BLaER1 treated with 17β-estradiol and CSF1 and Interleukin-3, amounts not matched to agents 10 nM and 100 nM (cell line): ENCODE measurements around the gene NR2F6.

Experiments
- H3K27ac ChIP-seq, 11 experiments: shearing (Covaris generic); formaldehyde crosslinking; 2 replicates each; pipeline ENCODE4 v1.8.1; 2022
- H3K27me3 ChIP-seq, 11 experiments: shearing (Covaris generic); formaldehyde crosslinking; 2 replicates each; pipeline ENCODE4 v1.8.1; 2022
- H3K36me3 ChIP-seq, 11 experiments: shearing (Covaris generic); formaldehyde crosslinking; 2 replicates each; pipeline ENCODE4 v1.8.1; 2022
- H3K4me1 ChIP-seq, 10 experiments: shearing (Covaris generic); formaldehyde crosslinking; 2 replicates each; pipeline ENCODE4 v1.8.1; 2022
- H3K4me2 ChIP-seq, 11 experiments: shearing (Covaris generic); formaldehyde crosslinking; 2 replicates each; pipeline ENCODE4 v1.8.1; 2022
- H3K4me3 ChIP-seq, 10 experiments: shearing (Covaris generic); formaldehyde crosslinking; 2 replicates each; pipeline ENCODE4 v1.8.1; 2022
- H3K9ac ChIP-seq, 11 experiments: shearing (Covaris generic); formaldehyde crosslinking; 2 replicates each; pipeline ENCODE4 v1.8.1; 2022
- H3K9me3 ChIP-seq, 11 experiments: shearing (Covaris generic); formaldehyde crosslinking; replicated peaks in 1 of 11; 2 replicates each; pipeline ENCODE4 v1.8.1; 2022
- H4K20me1 ChIP-seq, 11 experiments: shearing (Covaris generic); formaldehyde crosslinking; 2 replicates each; pipeline ENCODE4 v1.8.1; 2022
- Cebpa-rat ChIP-seq, 11 experiments: shearing (Covaris generic); IDR thresholded peaks; 2 replicates each; pipeline ENCODE4 v1.8.1; 2022

NR2F6 gene

GRCh38 chr19:17214508-17215126, 31.1 kb downstream of the NR2F6 start:
- no peaks in the 10 kb centered on the region for H3K27me3 ChIP-seq
- no peak for TF ChIP-seq Cebpa-rat (IDR thresholded peaks at IDR 0.05)
- peaks cover 0 to 7% (median 0%) of the 10 kb centered on the region in 11 experiments; a peak in 3 of 22 replicates for H4K20me1 ChIP-seq
- H3K4me1 ChIP-seq: peaks cover 21 to 54% (median 49%) of the 10 kb centered on the region in 10 experiments
- H3K36me3 ChIP-seq: peaks cover 62 to 78% (median 70%) of the 10 kb centered on the region in 11 experiments
- H3K27ac ChIP-seq: peak overlapping the region; percentile 90 to 98 (median 95)
- H3K4me3 ChIP-seq: peak overlapping the region; percentile 51 to 77 (median 72)
- H3K4me2 ChIP-seq: peak overlapping the region; percentile 77 to 99 (median 94)
- H3K9ac ChIP-seq: peak overlapping the region; percentile 90 to 94 (median 92)
- H3K9me3 ChIP-seq: no peaks in the 10 kb centered on the region

GRCh38 chr19:17213334-17213733, 32.4 kb downstream of the NR2F6 start:
- peaks cover 57 to 78% (median 69%) of the 10 kb centered on the region in 11 experiments for H3K36me3 ChIP-seq

GRCh38 chr19:17211547-17212446, 33.9 kb downstream of the NR2F6 start:
- H3K36me3 ChIP-seq: peaks cover 50 to 72% (median 63%) of the 10 kb centered on the region in 11 experiments
- peak overlapping the region in 1 of 11 experiments; percentile 36; a peak in 1 of 22 replicates for H3K9ac ChIP-seq
- peaks cover 31 to 74% (median 64%) of the 10 kb centered on the region in 10 experiments for H3K4me1 ChIP-seq

More at GRCh38 chr19:17213334-17213733, 32.4 kb downstream of the NR2F6 start:
- Histone ChIP-seq H3K27me3 (no peaks in the 10 kb centered on the region), H4K20me1 (peaks cover 0 to 20% (median 7%) of the 10 kb centered on the region in 11 experiments; a peak in 9 of 22 replicates), H3K4me2 (peak overlapping the region in 6 of 11 experiments; percentile 13 to 99 (median 92); a peak in 9 of 22 replicates), H3K4me3 (no peak overlapping the region), H3K27ac (peak overlapping the region in 1 of 11 experiments; percentile 9; a peak in 1 of 22 replicates), H3K9ac (no peak overlapping the region), H3K4me1 (peaks cover 31 to 66% (median 62%) of the 10 kb centered on the region in 10 experiments), H3K9me3 (no peaks in the 10 kb centered on the region)
- no peak for TF ChIP-seq Cebpa-rat (IDR thresholded peaks at IDR 0.05)

GRCh38 chr19:17210296-17210695, 35.4 kb downstream of the NR2F6 start:
- peak overlapping the region in 2 of 11 experiments; percentile 9 to 22; a peak in 2 of 22 replicates for H3K27ac ChIP-seq
- H3K9me3 ChIP-seq: no peaks in the 10 kb centered on the region
- H3K4me3 ChIP-seq: no peak overlapping the region
- peaks cover 0 to 35% (median 9%) of the 10 kb centered on the region in 11 experiments; a peak in 13 of 22 replicates for H4K20me1 ChIP-seq
- peaks cover 58 to 81% (median 70%) of the 10 kb centered on the region in 11 experiments for H3K36me3 ChIP-seq
- peaks cover 25 to 82% (median 65%) of the 10 kb centered on the region in 10 experiments for H3K4me1 ChIP-seq
- no peak overlapping the region; a peak in 1 of 22 replicates for H3K9ac ChIP-seq
- H3K4me2 ChIP-seq: peak overlapping the region in 10 of 11 experiments; percentile 27 to 85 (median 70); a peak in 18 of 22 replicates
- TF ChIP-seq Cebpa-rat (IDR thresholded peaks at IDR 0.05): no peak
- no peaks in the 10 kb centered on the region for H3K27me3 ChIP-seq

More at GRCh38 chr19:17211547-17212446, 33.9 kb downstream of the NR2F6 start:
- Histone ChIP-seq H3K27ac (no peak overlapping the region), H3K4me2 (peak overlapping the region in 7 of 11 experiments; percentile 60 to 85 (median 75); a peak in 11 of 22 replicates), H3K9me3 (no peaks in the 10 kb centered on the region), H3K27me3 (no peaks in the 10 kb centered on the region), H3K4me3 (no peak overlapping the region), H4K20me1 (peaks cover 0 to 24% (median 7%) of the 10 kb centered on the region in 11 experiments; a peak in 11 of 22 replicates)
- no peak for TF ChIP-seq Cebpa-rat (IDR thresholded peaks at IDR 0.05)

GRCh38 chr19:17209126-17210036, 36.3 kb downstream of the NR2F6 start:
- peak overlapping the region in 8 of 11 experiments; percentile 25 to 47 (median 36); a peak in 14 of 22 replicates for H3K9ac ChIP-seq
- H4K20me1 ChIP-seq: peaks cover 0 to 41% (median 9%) of the 10 kb centered on the region in 11 experiments; a peak in 13 of 22 replicates
- H3K4me3 ChIP-seq: no peak overlapping the region
- H3K4me2 ChIP-seq: peak overlapping the region; percentile 27 to 85 (median 66); a peak in 21 of 22 replicates
- no peak for TF ChIP-seq Cebpa-rat (IDR thresholded peaks at IDR 0.05)
- peak overlapping the region in 8 of 11 experiments; percentile 31 to 57 (median 43); a peak in 13 of 22 replicates for H3K27ac ChIP-seq
- H3K27me3 ChIP-seq: no peaks in the 10 kb centered on the region
- H3K4me1 ChIP-seq: peaks cover 20 to 82% (median 62%) of the 10 kb centered on the region in 10 experiments
- H3K9me3 ChIP-seq: no peaks in the 10 kb centered on the region
- H3K36me3 ChIP-seq: peaks cover 68 to 91% (median 78%) of the 10 kb centered on the region in 11 experiments

GRCh38 chr19:17206736-17207581, 38.8 kb downstream of the NR2F6 start:
- Histone ChIP-seq H3K4me3 (no peak overlapping the region), H3K4me1 (peaks cover 17 to 65% (median 47%) of the 10 kb centered on the region in 10 experiments), H3K27ac (0 out of 22 replicates have a peak overlapping the region, but pooled peaks of 1 of the 11 experiments have one; percentile 25), H3K9ac (peak overlapping the region in 1 of 11 experiments; percentile 19; a peak in 2 of 22 replicates), H3K27me3 (no peaks in the 10 kb centered on the region), H3K9me3 (no peaks in the 10 kb centered on the region), H4K20me1 (peaks cover 0 to 58% (median 14%) of the 10 kb centered on the region in 11 experiments; a peak in 15 of 22 replicates), H3K4me2 (peak overlapping the region in 5 of 11 experiments; percentile 21 to 62 (median 45); a peak in 8 of 22 replicates), H3K36me3 (peaks cover 76 to 99% (median 83%) of the 10 kb centered on the region in 11 experiments)
- no peak for TF ChIP-seq Cebpa-rat (IDR thresholded peaks at IDR 0.05)
